A172 (cell line): Measurements from ENCODE around the gene SMOC2. TPM values are rescaled to one million over a fixed set of nuclear protein-coding genes. Genes with fewer than 3 reads are reported as not detected.

Experiments
- DNase-seq: peaks from one replicate; pipeline ENCODE4 v3.0.0-alpha.2; 2015; ENCODE audit warnings: low spot score
- total RNA-seq: library from RNA; depleted of rRNA; stranded (reverse); fragments of >200 nt; shearing (Covaris generic); gene quantifications from 2 replicates; pipeline ENCODE4 v1.2.3, GENCODE V29; 2014

SMOC2 gene
- total RNA-seq, 1 experiment from 2014 or later: not detected

DNA sequence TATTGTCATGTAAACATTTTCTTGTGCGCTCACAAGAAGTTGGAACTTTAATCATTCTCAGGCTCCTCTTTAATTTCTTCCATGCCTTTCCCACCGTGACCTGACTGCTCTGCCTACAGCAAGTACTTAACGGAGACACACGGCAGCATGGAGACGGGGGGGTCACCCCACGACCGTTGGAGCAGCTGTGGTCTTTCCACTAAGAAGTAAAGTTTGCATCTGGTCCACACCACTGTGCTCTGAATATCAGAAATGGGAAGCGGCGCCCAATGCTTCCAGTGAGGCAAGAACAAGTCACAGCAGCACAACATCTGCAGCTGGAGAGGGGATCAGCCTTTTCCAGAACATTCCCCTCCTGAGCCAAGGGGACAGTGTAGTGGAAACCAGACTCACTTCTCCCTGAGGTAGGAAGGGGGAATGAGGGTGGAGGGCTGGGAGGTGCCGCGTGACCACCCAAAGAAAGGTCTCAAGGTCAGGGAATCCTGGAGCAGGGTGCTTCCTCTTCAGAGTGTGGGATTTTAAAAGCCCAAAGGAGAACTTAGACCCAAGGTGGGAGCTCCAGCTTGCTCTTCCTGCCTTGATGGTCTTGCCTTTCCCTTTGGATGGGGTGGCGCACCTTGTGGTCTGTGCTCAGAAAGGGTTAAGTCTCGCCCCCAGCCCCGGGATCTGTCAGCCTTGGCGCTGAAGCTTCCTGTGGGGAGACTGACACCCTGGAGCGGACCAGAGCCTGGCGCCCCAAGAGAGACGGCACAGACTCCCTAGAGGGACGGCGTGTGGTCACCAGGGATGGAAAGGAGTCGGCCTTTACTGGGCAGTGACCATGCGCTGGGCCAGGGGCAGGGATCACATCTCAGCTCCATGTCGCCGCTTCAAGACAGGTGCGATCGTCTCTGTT lies 25.6 kb upstream of the SMOC2 start:
- no peak for DNase-seq

DNA sequence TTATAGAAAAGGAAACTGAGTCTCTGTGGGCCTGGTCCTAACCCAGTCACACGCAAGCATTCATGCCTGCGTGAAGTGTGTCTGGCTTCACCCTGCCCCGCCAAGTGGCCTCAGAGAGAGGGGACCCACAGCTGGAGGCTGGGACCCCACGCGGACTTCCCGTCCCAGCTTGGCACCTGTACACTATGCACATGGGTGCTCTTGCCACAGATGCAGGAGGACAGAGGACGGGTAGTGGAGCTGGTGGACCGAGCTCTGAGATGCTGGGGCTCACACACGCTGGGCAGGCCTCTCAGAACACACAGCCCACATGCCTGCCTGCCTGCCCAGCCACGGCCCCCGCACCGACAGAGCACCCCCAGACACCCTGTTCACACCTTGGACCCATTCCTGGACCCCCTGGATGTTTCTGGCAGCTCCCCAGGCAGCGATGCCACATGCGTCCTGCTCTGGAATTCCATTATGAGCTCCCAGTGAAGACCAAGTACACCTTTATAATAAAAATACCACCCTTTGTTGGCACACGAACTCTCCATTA lies 24.9 kb upstream of the SMOC2 start:
- DNase-seq: no peak

DNA sequence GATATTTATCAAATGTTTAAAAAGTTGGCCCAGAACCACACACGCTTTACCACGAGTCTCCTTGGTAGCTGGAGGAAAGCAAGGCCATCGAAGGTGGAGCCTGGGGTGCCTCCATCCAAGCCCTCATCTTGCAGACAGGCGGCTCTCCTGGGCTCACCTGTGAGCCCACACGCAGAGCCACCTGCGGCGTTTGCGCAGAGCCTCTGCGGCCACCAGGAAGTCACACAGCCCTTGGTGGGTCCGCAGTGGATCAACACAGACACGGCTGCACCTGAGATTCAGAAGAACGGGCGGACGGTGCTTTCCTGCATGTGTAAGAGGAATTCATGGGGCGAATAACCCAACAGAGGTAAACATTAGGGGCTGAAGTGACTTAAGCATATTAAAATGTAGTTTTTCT lies 24.5 kb upstream of the SMOC2 start:
- no peak for DNase-seq

DNA sequence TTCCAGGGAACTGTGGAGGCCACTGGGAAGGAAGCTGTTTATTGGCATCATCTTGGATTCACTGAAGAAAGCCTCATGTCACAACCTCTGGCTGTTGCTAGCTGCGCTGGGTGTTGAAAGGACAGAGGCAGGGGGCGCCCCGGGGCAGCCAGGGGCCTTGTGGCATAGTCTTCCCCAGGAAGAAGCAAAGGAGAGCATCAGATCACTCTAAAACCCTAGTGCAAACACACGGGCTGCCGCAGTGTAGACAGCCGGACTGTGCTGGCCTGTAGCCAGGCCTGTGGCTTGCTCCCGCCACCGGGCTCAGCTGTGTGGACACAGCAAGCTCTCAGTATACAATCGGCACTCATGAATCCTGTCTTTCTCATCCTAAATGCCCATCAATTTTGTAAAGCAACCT lies 23.8 kb upstream of the SMOC2 start:
- DNase-seq: no peak

DNA sequence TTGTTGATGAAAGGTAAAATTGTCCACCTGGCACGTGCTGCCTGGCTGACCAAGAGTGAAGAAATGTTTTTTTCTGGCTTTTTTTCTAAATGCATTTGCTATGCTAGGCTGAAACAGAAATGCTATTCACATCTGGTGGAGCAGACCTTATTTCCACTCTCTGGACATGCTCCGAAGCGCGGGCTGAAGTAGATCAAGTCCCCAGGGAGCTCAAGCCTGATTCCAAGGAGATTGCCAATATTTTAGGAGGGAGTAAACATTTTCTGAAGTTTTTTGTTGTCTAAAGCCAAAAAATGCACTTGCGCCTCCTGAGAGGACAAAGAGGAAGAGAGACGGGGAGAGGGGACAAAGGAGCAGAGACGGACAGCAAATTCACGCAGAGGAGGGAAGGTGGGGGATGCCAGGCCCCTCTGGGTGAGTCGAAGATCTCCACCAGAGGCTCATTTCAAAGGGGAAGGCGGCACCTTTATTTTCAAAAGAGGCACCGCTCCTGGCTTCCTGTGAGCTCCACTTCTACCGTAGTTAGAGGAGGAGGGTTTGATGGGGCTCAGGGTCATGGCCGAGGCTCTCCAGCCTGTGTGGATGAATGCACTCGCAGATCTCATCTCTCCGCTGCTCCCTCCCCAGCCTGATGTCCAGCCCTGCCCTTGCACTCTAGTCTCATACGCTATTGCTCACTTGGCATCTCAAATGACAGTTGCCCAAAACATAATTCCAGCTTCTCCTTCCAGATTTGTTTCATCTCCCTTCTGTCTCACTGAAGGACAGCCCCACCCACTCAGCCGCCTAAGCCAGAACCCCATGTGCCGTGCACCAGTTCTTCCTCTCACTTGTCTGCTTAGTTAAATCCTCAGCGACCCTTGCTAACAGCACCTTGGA lies 23.1 kb upstream of the SMOC2 start:
- DNase-seq: no peak

DNA sequence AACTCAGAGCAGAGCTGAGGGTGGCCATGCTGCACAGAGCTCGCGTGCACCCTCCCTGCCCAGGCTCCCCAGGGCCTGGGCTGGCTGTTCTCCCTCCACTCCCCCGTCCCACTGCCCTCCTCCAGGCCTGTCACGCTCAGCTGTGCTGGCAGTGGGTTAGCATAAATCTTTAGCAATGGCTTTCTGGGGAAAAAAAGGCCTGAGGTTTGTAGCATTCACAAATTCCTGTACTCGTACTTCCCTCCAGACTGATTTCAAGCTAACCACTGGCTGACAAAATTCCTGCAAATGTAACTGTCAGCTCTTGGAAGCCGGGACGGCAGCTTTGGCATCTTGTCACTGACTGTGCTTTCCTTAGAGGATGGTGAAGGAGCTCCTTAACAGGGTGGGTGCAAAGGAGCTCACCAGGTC lies 22.3 kb upstream of the SMOC2 start:
- no peak for DNase-seq

DNA sequence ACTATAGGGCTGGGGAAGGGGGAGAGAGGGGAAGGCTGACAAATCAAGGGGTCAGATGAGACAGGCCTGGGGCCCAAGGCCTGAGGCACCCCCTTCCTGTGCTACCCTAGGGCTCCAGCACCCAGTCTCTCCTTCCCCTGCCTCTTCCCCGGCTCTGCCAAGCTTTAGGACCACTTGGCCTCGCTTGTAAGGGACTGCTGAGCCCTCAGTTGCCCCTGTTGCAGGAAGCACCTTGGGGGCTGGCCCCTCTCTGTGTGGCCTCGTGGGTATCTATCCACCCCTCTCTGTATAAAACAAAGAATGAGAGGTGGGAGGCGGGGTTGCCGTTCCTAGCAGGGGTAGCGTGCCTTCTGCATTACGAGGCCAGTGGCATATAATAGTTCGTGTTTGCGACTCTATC lies 21.4 kb upstream of the SMOC2 start:
- no peak for DNase-seq

DNA sequence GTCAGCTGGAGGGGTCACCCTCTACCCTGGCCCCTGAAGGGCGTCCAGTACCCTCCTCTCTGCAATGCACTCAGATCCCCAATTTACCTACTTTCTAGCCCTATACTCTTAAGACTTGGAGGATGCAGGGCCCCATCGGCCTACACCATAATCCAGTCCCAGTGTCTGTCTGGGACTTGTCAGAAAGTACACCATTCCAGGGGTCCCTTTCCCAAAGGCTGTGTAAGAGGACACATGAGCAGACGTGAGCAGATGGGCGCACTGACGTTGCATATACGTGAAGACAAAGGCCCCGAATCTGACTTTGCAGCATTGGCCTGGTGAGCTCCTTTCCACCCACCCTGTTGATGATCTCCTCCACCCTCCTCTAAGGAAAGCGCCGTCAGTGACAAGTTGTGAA lies 20.9 kb upstream of the SMOC2 start:
- DNase-seq: no peak

DNA sequence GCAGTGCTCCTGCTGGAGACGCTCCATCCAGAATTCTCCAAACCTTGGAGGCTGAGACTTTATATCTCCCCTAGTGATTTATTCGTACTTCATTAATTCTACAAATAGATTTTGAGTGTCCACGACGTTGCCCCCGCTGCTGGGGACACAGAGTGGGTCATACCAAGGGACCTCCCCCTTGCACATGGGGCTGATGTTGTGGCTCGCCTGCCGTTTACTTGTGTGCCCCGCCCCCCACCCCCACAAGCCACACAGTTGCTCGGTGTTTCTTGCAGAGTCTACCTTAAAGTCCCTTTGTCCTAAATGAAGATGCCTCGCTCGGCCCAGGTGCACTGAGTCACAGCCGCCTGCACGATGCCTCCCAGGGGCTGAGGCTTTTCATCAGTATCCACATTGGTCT lies 20.3 kb upstream of the SMOC2 start:
- DNase-seq: no peak

DNA sequence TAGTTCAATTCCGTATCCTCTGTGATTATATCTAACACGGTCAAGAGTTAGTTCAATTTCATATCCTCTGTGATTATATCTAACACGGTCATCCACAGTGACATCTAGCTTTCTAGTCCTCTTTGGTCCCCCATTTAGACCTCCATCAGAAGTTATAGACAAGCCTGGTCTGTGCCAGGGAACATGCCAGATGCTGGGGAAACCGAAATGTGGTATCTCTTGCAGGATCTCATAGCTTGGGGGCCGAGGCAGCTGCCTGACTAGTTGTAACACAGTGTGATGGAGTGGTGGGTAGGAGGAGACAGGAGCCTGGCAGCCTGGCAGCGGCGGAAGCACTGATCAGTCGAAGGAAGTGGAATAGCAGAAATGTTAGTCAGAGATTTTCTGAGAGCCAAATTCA lies 13.8 kb upstream of the SMOC2 start:
- no peak for DNase-seq

DNA sequence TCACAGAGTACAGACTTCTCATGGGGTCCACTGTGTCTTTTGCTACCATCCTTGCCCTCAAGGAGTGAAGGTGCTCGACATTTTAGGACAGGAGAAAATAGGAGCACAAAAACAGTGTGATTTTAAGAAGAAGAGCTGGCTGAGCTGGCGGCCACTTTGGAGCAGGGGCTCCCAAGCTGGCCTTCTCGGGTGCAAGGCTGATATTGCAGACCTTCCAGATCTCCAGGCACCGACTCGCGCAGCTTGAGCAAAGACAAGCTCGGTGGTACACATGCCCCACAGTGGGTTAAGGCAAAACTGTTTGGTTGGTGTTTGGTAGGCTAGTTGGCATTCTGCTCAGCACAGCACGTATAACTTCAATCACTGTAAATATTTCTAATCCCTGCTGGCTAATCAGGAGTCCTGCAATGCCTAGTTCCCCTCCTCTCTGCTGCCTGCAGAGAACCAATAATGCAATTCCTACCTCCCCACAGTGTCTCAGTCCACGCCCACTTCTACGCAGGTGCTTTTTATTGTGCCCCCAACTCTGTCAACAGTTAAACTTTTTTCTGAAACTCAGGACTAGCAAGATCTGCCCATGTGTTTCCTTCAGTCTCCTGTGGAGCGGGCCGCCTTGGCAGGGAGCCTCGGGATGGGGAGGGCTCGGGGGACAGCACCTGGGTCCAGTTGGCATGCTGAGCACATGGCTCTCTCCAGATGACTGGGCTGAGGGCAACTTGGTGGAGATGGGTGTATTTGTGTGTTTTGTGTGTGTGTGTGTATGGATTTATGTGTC lies 12.7 kb upstream of the SMOC2 start:
- no peak for DNase-seq

DNA sequence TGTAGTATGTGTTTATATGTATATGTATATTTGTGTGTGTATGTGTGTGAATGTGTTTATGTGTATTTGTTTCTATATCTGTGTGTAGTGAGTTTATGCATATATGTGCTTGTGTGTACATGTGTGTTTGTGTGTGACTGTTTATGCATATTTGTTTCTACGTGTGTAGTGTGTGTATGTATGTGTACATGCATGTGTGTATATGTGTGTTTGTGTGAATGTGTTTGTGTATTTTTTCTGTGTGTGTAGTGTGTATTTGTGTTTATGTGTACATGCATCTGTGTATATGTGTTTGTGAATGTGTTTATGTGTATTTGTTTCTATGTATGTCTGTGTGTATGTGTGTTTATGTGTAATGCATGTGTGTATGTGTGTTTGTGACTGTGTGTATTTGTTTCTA lies 12.1 kb upstream of the SMOC2 start:
- no peak for DNase-seq

DNA sequence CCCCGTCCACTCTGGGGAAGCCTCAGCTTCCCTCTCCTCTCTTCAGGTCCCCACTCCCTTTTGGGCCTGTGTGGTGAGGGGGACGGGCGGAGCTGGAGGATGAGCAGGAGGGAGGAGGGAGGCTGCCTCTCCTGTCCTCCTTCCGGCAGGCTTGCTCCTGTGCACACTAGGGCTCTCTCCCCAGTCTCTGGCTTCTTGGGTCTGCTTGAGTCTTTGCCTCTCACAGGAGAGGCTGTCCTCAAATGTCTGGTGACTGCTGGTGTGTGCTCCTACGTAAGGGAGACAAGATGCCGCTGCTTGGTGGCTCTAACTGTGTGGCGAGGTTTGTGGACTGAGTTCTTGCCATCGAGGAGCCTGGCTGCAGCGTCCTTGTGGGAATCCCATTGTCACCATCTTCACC lies 8.8 kb upstream of the SMOC2 start:
- DNase-seq: no peak

DNA sequence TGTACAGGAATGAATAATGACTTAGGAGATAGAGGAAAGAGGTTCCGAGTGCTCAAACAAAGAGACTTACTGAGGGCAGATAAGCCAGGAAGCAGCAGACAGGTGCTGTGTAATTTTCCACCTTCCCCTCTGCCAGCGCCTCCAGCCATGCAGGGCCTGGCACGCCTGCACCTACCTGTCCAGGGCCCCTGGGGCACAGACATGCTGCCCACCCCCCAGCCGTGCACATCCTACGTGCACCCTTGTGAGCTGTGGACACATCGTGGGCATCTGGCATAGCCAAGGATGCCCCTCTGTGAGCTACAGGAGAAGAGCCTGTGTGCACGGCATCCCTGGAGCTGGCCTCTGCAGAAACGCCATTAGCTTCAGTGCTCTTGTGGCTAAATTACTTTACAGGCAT lies 7.1 kb upstream of the SMOC2 start:
- no peak for DNase-seq

DNA sequence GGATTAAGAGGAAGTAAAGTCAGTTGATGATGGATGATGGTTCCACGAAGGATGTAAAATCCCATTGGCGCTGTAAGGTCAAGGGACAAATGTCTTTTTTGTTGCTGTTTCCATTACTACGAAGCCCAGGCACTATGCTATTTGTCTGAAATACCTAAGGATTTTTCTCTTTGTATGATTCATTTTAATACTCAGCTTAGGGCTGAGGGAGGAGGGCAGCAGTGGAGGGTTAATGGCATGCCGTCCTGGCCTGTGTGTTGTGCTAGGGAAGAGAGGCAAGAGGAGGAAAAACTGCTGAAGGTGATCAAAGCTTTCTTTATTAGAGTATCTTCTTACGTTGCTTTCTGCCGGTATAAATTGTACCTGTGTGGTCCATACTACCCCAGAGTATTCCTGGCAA lies 6.5 kb upstream of the SMOC2 start:
- no peak for DNase-seq

DNA sequence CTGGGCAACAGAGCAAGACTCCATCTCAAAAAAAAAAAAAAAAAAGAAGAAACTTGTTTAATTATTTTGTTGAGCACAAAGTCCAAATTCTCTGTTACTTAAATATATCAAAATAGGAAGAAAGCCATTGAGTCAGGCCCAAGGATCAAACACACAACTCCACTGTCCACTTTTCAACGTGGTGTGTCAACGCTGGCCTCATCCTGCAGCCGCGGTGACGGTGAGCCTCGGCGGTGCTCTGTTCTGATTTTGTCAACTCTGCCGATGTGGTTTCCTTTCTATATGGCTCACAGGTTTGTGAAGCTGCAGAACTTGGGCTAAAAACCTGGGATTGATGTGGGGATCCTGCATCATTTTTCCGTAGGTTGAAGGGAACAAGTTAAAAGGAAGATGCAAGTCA lies 3.2 kb upstream of the SMOC2 start:
- no peak for DNase-seq

DNA sequence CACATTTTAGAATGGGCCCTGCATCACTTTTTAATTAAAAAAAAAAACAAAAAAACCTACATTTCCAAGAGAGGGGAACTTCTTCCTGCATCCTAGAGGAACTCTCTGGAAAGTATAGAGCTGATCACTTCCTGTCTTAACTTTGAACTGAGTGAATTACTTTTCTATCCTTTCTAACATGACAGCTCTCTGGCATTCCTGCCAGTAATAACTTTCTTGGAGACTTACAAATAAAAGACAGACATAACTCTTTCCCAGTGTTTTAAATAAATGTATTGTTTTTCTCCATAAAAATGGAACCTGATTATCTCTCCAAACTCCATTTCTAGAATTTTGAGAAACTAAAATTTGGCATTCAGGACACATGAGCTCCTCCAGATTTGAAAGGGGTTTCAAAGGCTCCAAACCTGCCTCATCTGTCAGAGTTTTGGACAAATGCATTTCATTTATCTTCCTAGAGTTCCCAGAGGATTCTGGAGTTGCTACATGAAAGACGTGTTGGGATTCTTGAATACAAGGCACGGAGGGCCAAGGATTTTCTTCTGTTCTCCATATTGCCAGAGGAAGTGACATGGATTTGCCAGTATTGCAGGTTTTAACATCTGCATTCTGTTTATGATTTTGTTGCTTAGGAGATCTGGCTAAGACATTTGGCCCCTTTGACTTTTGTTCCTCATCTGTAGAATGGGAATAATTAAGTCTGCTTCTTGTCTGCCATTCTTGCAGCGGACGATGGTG lies 2.0 kb upstream of the SMOC2 start:
- DNase-seq: no peak

DNA sequence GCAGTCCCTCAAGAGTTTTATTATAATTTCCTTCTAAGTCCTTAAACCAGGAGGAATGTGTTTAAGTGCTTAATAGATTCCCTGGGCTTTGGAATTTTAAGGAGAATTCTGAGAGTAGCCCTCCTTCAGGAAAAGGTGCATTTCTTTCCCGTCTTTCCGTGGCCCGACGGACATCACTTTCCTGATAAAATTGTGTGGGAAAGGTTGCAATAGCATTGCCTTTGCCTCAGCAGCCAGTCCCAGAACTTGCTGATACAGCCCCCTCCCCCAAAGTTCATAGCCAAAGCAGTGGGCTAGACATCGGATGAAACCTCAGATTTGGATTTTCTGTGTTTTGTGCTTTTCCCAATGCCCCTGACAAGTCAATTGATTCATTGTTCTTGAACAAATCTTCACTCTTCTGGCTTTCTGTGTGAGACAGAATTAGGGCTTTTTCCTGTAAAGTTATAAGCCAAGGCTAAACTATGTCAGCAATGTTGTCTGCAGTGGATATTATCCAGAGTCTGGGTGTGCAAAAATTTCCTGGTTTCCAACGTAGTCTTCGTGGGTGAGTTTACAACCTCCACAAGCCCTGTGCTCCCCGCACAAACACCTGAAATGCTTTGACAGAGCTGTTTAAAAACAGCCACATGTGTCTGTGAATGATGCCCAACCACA lies 1.1 kb upstream of the SMOC2 start:
- no peak for DNase-seq

DNA sequence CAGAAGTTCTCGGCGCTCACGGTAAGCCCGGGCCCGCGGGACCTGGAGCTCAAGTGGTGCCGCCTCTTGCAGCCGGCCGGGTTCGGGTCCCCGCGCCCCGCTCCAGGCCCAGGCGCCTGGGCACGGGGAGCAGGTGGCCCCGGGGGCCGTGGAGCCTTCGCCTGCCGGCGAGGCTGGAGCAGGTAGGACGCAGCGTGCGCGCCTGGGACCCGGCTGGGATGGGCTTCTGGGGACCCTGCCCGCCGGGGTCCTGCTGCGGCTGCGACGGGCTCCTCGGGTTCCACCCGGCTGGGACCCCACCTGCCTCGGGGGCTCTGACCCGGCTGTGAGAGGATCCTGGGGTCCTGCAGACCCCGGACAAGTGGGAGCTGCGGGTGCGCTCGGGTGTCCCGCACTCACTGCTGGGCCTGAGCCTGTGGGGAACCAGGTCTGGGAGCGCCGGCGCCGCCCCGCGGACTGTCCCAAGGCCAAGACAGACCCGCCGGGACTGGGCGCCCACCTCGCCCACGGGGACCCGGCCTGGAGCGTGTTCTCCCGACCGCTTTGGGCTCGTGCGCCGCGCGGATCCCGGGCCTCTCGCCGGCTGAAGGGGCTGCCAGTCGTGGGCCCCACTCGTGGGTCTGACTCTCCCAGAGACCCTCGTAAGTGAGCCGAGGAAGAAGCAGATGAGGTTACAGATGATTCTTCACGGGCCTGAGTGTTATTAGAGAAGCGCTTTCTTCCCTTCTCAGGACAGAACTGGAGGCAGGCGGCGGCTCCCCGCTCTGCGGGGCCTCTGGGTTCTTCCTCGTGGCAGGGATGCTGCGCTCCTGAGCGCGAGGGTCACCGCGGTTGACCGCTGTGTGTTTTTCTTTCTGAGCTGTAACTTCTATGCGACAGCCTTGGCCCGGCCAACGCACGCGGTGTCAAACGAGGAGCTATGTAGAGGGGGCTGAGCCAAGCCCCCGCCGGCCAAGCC lies 729 bp downstream of the SMOC2 start:
- no peak for DNase-seq

DNA sequence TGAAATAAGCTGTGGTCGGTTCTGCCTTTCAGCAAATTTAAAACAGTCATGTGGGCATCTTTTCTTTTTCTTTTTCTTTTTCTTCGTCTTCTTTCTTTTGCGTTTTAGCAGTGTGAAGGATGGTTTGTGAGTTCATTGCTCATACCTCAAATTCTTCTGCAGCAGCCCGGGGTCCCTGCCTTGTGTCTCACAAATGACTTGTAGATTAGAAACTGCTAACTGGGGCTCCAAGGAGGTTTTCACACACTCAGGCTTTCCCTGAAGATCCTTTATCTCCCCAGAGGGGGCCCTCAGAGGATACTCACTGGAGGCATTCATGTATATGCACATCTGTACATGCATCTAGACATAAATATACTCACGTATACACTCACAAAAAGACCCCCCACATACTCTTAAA lies 1.7 kb downstream of the SMOC2 start:
- no peak for DNase-seq
